Ishikawa (cell line): ENCODE measurements around the gene GDPD3.

Experiments
- CEBPB ChIP-seq: IDR thresholded peaks from 2 replicates; pipeline ENCODE4 v1.6.1; 2012
- CREB1 ChIP-seq: IDR thresholded peaks from 2 replicates; pipeline ENCODE4 v1.6.1; 2012; ENCODE audit warnings: low read depth
- EGR1 ChIP-seq: IDR thresholded peaks from 2 replicates; pipeline ENCODE4 v1.6.1; 2012
- EP300 ChIP-seq: IDR thresholded peaks from 2 replicates; pipeline ENCODE4 v1.6.1; 2012; ENCODE audit warnings: borderline replicate concordance
- FOXM1 ChIP-seq: IDR thresholded peaks from 2 replicates; pipeline ENCODE4 v1.6.1; 2012; ENCODE audit warnings: low read depth, borderline replicate concordance
- NFIC ChIP-seq: IDR thresholded peaks from 2 replicates; pipeline ENCODE4 v1.6.1; 2012
- RAD21 ChIP-seq: IDR thresholded peaks from 2 replicates; pipeline ENCODE4 v1.6.1; 2012; ENCODE audit warnings: low read depth
- TAF1 ChIP-seq: IDR thresholded peaks from 2 replicates; pipeline ENCODE4 v1.6.1; 2012; ENCODE audit warnings: low read depth, mild to moderate bottlenecking
- TCF12 ChIP-seq: IDR thresholded peaks from 2 replicates; pipeline ENCODE4 v1.6.1; 2012; ENCODE audit warnings: low read depth
- TEAD4 ChIP-seq: IDR thresholded peaks from 2 replicates; pipeline ENCODE4 v1.6.1; 2012
- USF1 ChIP-seq: IDR thresholded peaks from 2 replicates; pipeline ENCODE4 v1.6.1; 2012
- YY1 ChIP-seq: IDR thresholded peaks from 2 replicates; pipeline ENCODE4 v1.6.1; 2012; ENCODE audit warnings: low read depth
- ZBTB7A ChIP-seq: IDR thresholded peaks from 2 replicates; pipeline ENCODE4 v1.6.1; 2012; ENCODE audit warnings: low read depth
- TF ChIP-seq, protein P1 (sequence below): IDR thresholded peaks from 2 replicates; pipeline ENCODE4 v1.6.1; 2012; ENCODE audit warnings: low read depth, mild to moderate bottlenecking
- TF ChIP-seq, protein P2 (sequence below): IDR thresholded peaks from 2 replicates; pipeline ENCODE4 v1.6.1; 2012

Gene GDPD3

GRCh38 chr16:30063893-30064728 lies 49.2 kb downstream of the GDPD3 start:
- TF ChIP-seq TAF1 (no peak), ZBTB7A (no peak; the same call in 1 of the 2 replicates), FOXM1 (no peak), USF1 (peak; percentile 92), CREB1 (no peak), YY1 (no peak), EGR1 (no peak), RAD21 (peak; percentile 20), CEBPB (no peak), TEAD4 (no peak), NFIC (no peak), TCF12 (0 out of 2 replicates have a peak, but pooled peaks have one; percentile 27), EP300 (no peak)
- TF ChIP-seq, protein P1, sequence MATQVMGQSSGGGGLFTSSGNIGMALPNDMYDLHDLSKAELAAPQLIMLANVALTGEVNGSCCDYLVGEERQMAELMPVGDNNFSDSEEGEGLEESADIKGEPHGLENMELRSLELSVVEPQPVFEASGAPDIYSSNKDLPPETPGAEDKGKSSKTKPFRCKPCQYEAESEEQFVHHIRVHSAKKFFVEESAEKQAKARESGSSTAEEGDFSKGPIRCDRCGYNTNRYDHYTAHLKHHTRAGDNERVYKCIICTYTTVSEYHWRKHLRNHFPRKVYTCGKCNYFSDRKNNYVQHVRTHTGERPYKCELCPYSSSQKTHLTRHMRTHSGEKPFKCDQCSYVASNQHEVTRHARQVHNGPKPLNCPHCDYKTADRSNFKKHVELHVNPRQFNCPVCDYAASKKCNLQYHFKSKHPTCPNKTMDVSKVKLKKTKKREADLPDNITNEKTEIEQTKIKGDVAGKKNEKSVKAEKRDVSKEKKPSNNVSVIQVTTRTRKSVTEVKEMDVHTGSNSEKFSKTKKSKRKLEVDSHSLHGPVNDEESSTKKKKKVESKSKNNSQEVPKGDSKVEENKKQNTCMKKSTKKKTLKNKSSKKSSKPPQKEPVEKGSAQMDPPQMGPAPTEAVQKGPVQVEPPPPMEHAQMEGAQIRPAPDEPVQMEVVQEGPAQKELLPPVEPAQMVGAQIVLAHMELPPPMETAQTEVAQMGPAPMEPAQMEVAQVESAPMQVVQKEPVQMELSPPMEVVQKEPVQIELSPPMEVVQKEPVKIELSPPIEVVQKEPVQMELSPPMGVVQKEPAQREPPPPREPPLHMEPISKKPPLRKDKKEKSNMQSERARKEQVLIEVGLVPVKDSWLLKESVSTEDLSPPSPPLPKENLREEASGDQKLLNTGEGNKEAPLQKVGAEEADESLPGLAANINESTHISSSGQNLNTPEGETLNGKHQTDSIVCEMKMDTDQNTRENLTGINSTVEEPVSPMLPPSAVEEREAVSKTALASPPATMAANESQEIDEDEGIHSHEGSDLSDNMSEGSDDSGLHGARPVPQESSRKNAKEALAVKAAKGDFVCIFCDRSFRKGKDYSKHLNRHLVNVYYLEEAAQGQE = no peak
- TF ChIP-seq, protein P2, sequence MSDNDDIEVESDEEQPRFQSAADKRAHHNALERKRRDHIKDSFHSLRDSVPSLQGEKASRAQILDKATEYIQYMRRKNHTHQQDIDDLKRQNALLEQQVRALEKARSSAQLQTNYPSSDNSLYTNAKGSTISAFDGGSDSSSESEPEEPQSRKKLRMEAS = peak; percentile 16; the same call in 1 of the 2 replicates

- TF ChIP-seq TEAD4 (no peak), TAF1 (no peak), FOXM1 (no peak)
- TF ChIP-seq, protein P2 = no peak
Measured at GRCh38 chr16:30063278-30063892, 50.0 kb downstream of the GDPD3 start.

DNA sequence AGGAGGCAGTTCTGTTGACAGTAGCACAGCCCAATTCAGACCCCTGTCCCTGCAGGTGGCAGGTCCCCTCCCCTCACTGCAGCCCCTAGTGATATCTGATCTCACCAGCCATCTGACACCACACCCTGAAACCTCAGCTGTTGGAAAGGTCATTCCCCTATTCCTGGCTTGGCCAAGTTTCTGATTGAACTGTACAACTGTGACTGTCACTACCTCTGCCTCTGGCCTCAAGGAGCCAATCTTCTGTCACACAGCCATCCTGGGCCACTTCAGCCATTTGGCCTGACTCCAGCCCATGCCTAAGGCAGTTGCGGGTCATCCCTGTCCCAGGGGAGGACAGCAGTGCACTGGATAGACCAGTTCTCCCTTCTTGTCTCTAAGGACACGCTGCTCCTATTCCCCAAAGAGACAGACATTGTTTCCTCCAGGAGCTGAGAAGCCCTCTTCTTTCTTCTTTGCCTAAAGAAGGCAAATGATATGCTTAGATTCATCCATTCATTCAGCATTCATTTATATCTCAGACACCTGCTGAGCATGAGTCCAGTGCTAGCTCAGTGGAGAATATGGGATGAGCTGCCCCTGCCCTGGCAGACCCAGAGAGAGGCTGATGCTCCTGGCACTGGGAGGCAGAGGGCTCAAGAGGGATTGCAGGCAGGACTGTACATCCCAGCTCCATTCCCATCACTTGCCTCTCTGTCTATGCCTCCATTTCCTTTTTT lies 52.3 kb downstream of the GDPD3 start:
- TF ChIP-seq YY1 = no peak
- no peak for TF ChIP-seq CREB1
- no peak for TF ChIP-seq CEBPB

GRCh38 chr16:30060346-30060745 lies 53.0 kb downstream of the GDPD3 start:
- TF ChIP-seq EP300 (no peak), NFIC (no peak), TAF1 (no peak), TCF12 (no peak), CREB1 (no peak), FOXM1 (no peak), TEAD4 (no peak)

DNA sequence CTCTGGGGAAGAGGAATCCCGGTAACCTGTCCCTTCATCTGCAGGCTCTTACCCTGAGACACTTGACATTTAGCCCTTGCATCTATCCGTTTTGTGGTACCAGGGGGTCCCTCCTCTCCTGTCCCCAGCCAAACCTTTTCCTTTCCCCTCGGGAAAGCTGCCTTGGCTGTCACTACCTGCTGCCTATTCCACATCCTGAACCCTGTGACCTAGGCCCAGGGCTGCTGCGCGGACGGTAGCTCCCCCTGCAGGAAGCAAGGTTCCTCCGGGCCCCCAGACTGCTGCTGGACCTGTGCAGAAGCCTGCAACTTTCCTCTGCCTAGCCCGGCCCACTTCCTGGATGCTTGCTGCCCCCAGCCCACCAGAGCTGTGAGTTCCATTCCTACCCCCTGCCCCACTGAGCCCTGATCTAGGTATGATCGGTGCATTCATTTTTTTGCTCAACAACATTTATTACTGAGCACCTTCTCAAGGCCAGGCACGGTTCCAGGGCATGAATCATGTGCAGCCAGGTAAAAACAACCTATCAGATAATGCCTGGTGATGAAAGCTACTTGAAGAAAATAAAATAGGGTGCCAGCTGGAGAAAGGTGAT lies 58.3 kb downstream of the GDPD3 start:
- TF ChIP-seq USF1 = no peak
- TF ChIP-seq CREB1 = no peak
- peak; percentile 33; the same call in 1 of the 2 replicates for TF ChIP-seq RAD21
- TF ChIP-seq TAF1 = no peak
- no peak for TF ChIP-seq EGR1
